22Rv1 (cell line): ENCODE data around the gene CDK5RAP2.

ENCODE experiments used
- H3K27ac ChIP-seq: fragments of 450-650 bp; 2 replicates; pipeline ENCODE4 v1.5.1; 2017
- CTCF ChIP-seq: fragments of 450-650 bp; IDR thresholded peaks from 2 replicates; pipeline ENCODE4 v1.5.1; 2017; ENCODE audit warnings: mild to moderate bottlenecking
- ZFX ChIP-seq: fragments of 450-650 bp; IDR thresholded peaks from 2 replicates; pipeline ENCODE4 v1.6.1; 2017; ENCODE audit warnings: antibody characterized with exemption, borderline replicate concordance

CDK5RAP2 gene

GRCh38 chr9:120399940-120400339 is 180.0 kb downstream of the CDK5RAP2 start:
- no peak overlapping the region for H3K27ac ChIP-seq
- TF ChIP-seq CTCF = no peak
- TF ChIP-seq ZFX = no peak

GRCh38 chr9:120398286-120398685 is 181.7 kb downstream of the CDK5RAP2 start:
- TF ChIP-seq CTCF (no peak), ZFX (no peak)
- no peak overlapping the region for H3K27ac ChIP-seq

GRCh38 chr9:120397453-120397852 is 182.5 kb downstream of the CDK5RAP2 start:
- no peak for TF ChIP-seq ZFX
- no peak for TF ChIP-seq CTCF
- H3K27ac ChIP-seq = no peak overlapping the region

- H3K27ac ChIP-seq = no peak overlapping the region
- TF ChIP-seq CTCF (no peak), ZFX (no peak)
These were observed 183.0 kb downstream of the CDK5RAP2 start for GRCh38 chr9:120396931-120397330.

- no peak for TF ChIP-seq CTCF
- TF ChIP-seq ZFX = no peak
- H3K27ac ChIP-seq = no peak overlapping the region
These were observed 183.5 kb downstream of the CDK5RAP2 start for GRCh38 chr9:120396418-120396817.

GRCh38 chr9:120395376-120395775 is 184.6 kb downstream of the CDK5RAP2 start:
- TF ChIP-seq ZFX = no peak
- no peak for TF ChIP-seq CTCF
- H3K27ac ChIP-seq = no peak overlapping the region

- TF ChIP-seq ZFX (no peak), CTCF (no peak)
- H3K27ac ChIP-seq = no peak overlapping the region
These were observed 185.8 kb downstream of the CDK5RAP2 start for GRCh38 chr9:120394058-120394669.
